GM10847 (cell line): ENCODE data around the gene PACSIN1.

Experiments used
- POLR2A ChIP-seq: IDR thresholded peaks from 2 replicates; pipeline ENCODE4 v1.6.1; 2011; ENCODE audit not compliant: insufficient read length; ENCODE audit errors: extremely low read depth

The PACSIN1 gene

DNA sequence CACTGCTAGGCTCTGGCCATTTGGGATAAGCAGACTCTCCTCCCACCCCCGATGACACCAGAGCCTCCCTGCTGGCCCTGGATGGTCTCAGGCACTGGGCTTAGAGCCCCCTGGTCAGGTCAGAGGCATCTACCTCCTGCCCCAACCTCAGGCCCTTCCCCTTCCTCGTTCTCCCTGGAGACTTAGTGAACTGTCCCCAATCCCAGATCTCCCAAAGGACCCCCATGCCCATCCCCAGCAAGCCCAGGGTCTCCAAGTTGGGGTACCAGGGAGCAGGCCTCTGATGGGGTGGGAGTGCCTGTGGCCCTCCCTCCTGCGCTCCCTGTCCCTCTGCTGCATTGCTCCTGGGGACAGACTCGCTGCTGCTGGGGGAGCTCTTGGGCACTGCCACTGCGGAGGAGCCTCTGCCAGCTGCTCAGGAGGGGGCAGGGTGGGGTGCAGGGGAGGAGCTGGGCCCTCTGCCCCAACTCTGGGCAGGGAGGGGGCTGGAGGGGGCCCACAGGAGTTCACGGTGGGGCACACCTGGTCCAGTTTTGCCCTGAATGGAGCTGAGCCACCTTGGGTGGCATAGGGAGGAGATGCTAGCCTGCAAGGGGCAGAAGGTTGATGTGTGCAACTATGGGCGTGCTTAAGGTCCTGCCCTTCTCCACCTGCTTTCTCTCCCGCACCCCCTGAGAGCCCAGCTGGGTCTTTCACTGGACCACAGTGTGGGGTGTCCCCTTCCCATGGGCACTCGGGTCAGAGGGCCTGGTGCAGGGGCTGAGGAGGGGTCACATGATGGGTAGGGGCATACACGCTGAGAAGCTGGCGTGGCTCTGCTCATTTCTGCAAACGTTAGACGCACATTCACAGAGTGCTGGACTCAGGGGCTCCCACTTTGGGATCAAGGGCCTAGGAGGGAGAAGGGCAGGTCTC lies 49.9 kb downstream of the PACSIN1 start:
- TF ChIP-seq POLR2A, result no peak

GRCh38 chr6:34516391-34517324 lies 50.8 kb downstream of the PACSIN1 start:
- no peak for TF ChIP-seq POLR2A

DNA sequence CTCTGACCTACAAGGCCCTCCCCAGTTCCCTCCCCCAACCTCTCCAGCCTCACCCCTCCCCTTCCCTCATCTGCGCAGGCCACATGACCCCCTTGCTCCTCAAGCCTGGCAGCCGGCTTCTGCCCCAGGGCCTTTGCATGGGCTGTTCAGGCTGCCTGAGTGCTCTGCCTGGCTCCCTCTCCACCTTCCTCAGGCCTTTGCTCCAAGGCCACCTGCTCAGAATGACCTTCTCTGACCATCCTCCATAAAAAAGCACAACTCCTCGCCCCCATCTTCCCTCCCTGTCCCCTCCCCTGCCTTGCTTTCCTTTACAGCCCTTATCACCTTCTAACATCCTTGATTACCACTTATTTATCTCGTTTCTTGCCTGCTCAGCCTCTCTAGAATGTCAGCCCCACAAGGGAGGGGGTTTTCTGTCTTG lies 51.6 kb downstream of the PACSIN1 start:
- TF ChIP-seq POLR2A, result no peak

GRCh38 chr6:34517966-34518365 lies 52.1 kb downstream of the PACSIN1 start:
- no peak for TF ChIP-seq POLR2A

GRCh38 chr6:34518669-34519365 lies 52.9 kb downstream of the PACSIN1 start:
- TF ChIP-seq POLR2A, result no peak

DNA sequence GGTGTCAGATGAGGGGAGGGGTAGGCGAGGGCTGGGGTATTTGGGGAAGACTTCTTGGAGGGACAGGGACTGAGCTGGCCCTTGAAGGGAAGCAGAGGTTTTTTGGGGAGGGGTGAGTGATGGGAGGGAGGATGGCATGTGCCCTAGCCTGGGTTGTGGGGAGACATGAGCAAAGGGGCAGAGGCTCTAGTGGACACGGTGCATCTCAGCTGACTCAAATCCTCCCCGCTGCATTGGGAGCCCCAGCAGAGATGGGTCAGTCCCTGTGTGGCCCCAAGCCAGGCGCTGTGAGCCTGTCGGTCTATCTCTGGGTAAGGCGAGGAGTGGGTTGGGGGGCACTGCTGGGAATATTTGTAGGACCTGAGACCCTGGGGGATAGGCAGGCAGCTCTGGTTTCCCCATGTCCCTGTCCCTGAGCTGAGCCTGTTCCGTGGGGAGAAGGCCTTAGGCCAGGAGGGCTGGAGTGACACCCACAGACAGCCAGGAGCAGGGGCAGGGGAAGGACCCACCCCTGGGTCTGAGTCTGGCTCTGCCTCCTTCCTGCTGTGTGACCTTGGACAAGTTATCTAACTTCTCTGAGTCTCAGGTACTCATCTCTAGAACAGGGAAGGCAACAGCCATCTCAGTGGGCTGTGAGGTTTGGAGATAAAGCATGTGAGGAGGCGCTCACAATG lies 54.2 kb downstream of the PACSIN1 start:
- no peak for TF ChIP-seq POLR2A

DNA sequence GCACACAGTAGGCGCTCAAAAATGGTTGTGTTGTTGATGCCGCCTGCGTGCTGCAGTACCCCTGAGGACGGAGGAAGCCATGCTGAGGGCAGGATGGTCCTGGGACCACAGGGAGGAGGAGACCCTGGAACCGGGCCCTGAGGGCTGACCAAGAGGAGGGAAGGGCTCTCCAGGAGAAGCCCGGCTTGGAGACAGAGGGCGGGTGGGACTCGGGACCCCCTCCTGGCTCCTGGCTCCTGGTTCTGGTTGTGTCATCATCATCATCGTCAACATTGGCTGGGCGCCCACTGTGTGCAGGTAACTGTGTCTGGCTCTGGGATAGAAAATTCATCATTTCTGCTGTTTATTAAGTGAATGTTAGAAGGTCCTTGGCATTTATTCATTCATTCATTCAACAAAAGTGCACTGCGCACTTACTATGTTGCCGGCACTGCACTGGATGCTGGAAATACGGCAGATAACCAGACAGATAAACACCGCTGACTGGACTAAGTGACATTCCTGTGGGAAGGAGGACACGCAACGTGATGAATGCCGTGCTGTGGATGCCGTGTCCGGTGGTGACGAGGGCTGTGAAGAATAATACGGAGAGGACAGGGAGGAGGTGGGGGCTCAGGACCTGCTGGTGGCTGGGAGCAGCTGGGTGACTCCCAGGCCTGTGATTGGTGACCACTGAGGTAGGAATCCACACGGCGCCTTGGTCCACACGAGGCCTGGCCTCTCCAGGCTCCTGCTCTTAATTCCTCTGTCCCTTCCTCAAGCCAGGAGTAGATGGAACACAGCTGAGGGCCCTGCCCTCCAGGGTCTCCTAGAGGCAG lies 55.0 kb downstream of the PACSIN1 start:
- TF ChIP-seq POLR2A, result no peak

GRCh38 chr6:34521463-34522285 lies 55.8 kb downstream of the PACSIN1 start:
- no peak for TF ChIP-seq POLR2A

DNA sequence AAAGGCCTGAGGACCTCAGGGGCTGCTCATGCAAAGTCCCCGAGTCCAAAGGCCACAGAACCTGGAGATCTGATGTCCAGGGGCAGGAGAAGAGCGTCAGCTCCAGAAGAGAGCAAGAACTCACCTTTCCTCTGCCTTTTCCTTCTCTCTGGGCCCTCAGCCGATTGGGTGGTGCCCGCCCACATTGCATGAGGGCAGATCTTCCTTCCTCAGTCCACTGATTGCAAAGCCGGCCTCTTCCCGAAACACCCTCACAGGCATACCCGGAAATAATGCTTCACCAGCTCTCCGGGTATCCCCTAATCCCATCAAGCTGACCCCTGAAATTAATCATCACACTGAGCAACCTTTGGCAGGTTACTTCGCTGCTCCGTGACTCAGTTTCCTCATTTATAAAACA lies 56.9 kb downstream of the PACSIN1 start:
- no peak for TF ChIP-seq POLR2A

DNA sequence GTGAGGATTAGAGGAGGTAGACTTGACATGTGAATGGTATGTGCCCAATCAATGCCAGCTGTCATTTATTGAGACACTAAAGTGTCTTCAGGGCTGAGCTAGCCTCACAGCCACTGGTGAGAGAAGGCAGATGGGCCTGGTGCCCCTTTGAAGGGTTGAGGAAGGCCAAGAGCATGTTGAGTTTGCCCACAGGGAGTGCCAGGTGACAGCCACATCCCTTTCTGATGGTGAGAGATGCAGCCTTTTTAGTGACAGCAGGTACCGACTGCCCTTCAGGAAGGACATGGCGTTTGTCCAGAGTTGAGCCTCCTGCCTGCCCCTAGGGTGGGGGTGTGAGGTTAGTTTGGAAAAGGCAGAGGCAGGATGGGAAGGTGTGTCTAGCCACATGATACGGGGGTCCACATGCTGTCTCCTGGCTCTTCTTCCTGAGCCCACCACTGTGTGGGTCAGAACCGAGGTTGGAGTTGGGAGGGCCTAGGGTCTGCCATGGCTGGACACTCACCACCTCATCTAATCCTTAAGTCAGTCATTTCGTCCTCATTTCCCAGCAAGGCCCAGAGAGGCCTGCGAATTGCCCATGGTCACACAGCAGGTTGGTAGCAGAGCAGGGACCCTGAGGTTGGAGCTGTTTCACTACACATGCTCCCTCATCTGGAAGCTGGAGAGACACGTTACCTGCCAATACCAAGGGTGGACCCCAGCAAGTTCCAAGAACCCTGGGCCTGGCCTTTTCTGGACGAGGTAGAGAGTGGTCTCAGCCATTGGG lies 57.7 kb downstream of the PACSIN1 start:
- TF ChIP-seq POLR2A, result no peak

DNA sequence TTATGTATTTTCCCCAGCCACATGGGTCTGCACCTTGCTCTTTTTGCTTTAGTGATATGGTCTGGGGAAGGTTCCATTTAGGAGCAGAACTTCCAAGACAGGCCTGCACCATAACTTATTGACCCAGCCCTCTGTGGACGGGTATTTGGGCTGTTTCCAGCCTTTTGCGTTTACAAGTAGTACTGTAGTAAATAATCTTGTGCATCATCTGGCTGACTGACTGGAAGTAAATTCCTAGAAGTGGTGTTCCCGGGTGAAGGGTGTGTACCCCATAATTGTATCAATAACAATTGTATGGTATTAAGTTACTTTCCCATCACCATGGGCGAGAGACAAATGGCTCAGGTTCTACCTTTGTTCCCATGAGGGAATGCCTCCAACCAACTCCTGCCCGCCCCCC lies 58.6 kb downstream of the PACSIN1 start:
- TF ChIP-seq POLR2A, result no peak

GRCh38 chr6:34524971-34525370 lies 59.1 kb downstream of the PACSIN1 start:
- no peak for TF ChIP-seq POLR2A
